Astrocyte (in vitro differentiated cells and primary cell): ENCODE results near the gene EFCAB6. TPM values are rescaled to one million over a fixed set of nuclear protein-coding genes. Genes with fewer than 3 reads are reported as not detected.

Experiments
- DNase-seq: peaks from one replicate; pipeline ENCODE4 v3.0.0-alpha.2; 2010; ENCODE audit warnings: low read depth
- FAIRE-seq: peaks from 2 replicates; lab custom pipeline; 2011; peaks lifted over from hg19 to GRCh38; lab: Jason Lieb, UNC
- H2AFZ ChIP-seq: 2 replicates; pipeline ENCODE4 v1.6.0; 2012; ENCODE audit warnings: low read depth, low read length, inconsistent platforms
- H3K27ac ChIP-seq: 2 replicates; pipeline ENCODE4 v1.5.1; 2011; ENCODE audit warnings: low read depth, low read length, inconsistent platforms
- H3K27me3 ChIP-seq: 2 replicates; pipeline ENCODE4 v1.6.0; 2011; ENCODE audit warnings: low read length, inconsistent platforms; ENCODE audit not compliant: insufficient read depth
- H3K36me3 ChIP-seq: 2 replicates; pipeline ENCODE4 v1.5.1; 2011; ENCODE audit warnings: low read length, inconsistent platforms; ENCODE audit not compliant: insufficient read depth
- H3K4me1 ChIP-seq: 2 replicates; pipeline ENCODE4 v1.5.1; 2011; ENCODE audit warnings: low read length, inconsistent platforms; ENCODE audit not compliant: insufficient read depth
- H3K4me2 ChIP-seq: 2 replicates; pipeline ENCODE4 v1.6.0; 2012; ENCODE audit warnings: low read length, inconsistent platforms
- H3K4me3 ChIP-seq: 2 replicates; pipeline ENCODE4 v1.5.1; 2011; ENCODE audit warnings: low read depth, mild to moderate bottlenecking, low read length, inconsistent platforms; ENCODE audit not compliant: insufficient read depth
- H3K79me2 ChIP-seq: 2 replicates; pipeline ENCODE4 v1.6.0; 2012; ENCODE audit warnings: mild to moderate bottlenecking, low read length, inconsistent platforms; ENCODE audit not compliant: insufficient read depth
- H3K9ac ChIP-seq: 2 replicates; pipeline ENCODE4 v1.6.0; 2012; ENCODE audit warnings: mild to moderate bottlenecking, low read length, inconsistent platforms
- H3K9me3 ChIP-seq: 2 replicates; pipeline ENCODE4 v1.5.1; 2012; ENCODE audit warnings: low read depth, mild to moderate bottlenecking, low read length, inconsistent platforms; ENCODE audit not compliant: insufficient read depth
- H4K20me1 ChIP-seq: 2 replicates; pipeline ENCODE4 v1.6.0; 2012; ENCODE audit warnings: low read length, inconsistent platforms; ENCODE audit not compliant: insufficient read depth
- H3K27ac Mint-ChIP-seq: one replicate; pipeline ENCODE4 v1.8.0; 2021; ENCODE audit warnings: mild to moderate bottlenecking, mixed read lengths; ENCODE audit not compliant: unreplicated experiment
- H3K27me3 Mint-ChIP-seq: one replicate; pipeline ENCODE4 v1.8.0; 2021; ENCODE audit warnings: low read depth, mixed read lengths; ENCODE audit not compliant: unreplicated experiment
- H3K36me3 Mint-ChIP-seq: one replicate; pipeline ENCODE4 v1.8.0; 2021; ENCODE audit warnings: low read depth, mixed read lengths; ENCODE audit not compliant: unreplicated experiment
- H3K4me1 Mint-ChIP-seq: one replicate; pipeline ENCODE4 v1.8.0; 2021; ENCODE audit warnings: low read depth, mixed read lengths; ENCODE audit not compliant: unreplicated experiment
- H3K4me3 Mint-ChIP-seq: one replicate; pipeline ENCODE4 v1.8.0; 2021; ENCODE audit warnings: mild to moderate bottlenecking, moderate library complexity, mixed read lengths; ENCODE audit not compliant: unreplicated experiment
- H3K9me3 Mint-ChIP-seq: one replicate; pipeline ENCODE4 v1.8.0; 2021; ENCODE audit warnings: mild to moderate bottlenecking, mixed read lengths; ENCODE audit not compliant: unreplicated experiment
- EZH2 ChIP-seq: IDR thresholded peaks from 2 replicates; pipeline ENCODE4 v1.6.1; 2012; ENCODE audit warnings: mild to moderate bottlenecking, low read length, inconsistent platforms; ENCODE audit not compliant: insufficient read depth
- total RNA-seq: library from RNA; stranded (reverse); gene quantifications from 2 replicates; pipeline ENCODE4 v1.2.1, GENCODE V29; 2021
- TF ChIP-seq, protein P1 (sequence below): IDR thresholded peaks from 2 replicates; pipeline ENCODE4 v1.5.1; 2011; ENCODE audit warnings: low read depth, mild to moderate bottlenecking, inconsistent platforms, low read length, moderate library complexity; ENCODE audit not compliant: insufficient read depth

The EFCAB6 gene
- total RNA-seq, 1 donor from 2014 or later, result 1.2 TPM

DNA sequence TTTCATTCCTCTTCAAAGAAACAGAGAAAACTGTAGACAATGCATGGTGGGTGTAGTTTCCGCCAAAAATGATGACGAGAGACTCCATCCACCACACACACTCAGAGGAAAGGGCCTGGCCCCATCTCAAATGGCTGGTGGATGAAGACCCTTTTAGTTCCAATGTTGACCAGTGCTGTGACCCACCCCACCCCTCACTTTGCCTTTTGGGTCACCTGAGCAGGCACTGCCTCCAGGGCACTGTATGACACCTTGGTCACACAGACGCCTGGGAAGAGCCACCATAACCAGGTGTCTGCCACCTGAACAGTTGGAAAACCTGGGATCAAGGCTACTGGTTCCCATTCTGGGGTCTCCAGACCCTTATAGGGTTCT, 279.0 kb downstream of the EFCAB6 start:
- Mint-ChIP-seq H3K36me3 (no peaks in the 10 kb centered on the region), H3K9me3 (no peaks in the 10 kb centered on the region), H3K27ac (no peak overlapping the region), H3K27me3 (peaks cover 30% of the 10 kb centered on the region), H3K4me3 (no peak overlapping the region), H3K4me1 (peaks cover 5% of the 10 kb centered on the region)
- DNase-seq (no peak), FAIRE-seq (no peak)
- no peak overlapping the region for H3K9ac ChIP-seq
- H2AFZ ChIP-seq, result no peak overlapping the region
- no peaks in the 10 kb centered on the region for H3K79me2 ChIP-seq
- H3K4me1 ChIP-seq, result no peaks in the 10 kb centered on the region
- H3K9me3 ChIP-seq, result no peaks in the 10 kb centered on the region
- H3K27me3 ChIP-seq, result no peaks in the 10 kb centered on the region
- TF ChIP-seq, protein P1, sequence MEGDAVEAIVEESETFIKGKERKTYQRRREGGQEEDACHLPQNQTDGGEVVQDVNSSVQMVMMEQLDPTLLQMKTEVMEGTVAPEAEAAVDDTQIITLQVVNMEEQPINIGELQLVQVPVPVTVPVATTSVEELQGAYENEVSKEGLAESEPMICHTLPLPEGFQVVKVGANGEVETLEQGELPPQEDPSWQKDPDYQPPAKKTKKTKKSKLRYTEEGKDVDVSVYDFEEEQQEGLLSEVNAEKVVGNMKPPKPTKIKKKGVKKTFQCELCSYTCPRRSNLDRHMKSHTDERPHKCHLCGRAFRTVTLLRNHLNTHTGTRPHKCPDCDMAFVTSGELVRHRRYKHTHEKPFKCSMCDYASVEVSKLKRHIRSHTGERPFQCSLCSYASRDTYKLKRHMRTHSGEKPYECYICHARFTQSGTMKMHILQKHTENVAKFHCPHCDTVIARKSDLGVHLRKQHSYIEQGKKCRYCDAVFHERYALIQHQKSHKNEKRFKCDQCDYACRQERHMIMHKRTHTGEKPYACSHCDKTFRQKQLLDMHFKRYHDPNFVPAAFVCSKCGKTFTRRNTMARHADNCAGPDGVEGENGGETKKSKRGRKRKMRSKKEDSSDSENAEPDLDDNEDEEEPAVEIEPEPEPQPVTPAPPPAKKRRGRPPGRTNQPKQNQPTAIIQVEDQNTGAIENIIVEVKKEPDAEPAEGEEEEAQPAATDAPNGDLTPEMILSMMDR, result no peak
- no peak for TF ChIP-seq EZH2
- H3K4me2 ChIP-seq, result no peak overlapping the region
- H3K4me3 ChIP-seq, result no peak overlapping the region
- no peak overlapping the region for H3K27ac ChIP-seq
- no peaks in the 10 kb centered on the region for H3K36me3 ChIP-seq
- H4K20me1 ChIP-seq, result no peaks in the 10 kb centered on the region

DNA sequence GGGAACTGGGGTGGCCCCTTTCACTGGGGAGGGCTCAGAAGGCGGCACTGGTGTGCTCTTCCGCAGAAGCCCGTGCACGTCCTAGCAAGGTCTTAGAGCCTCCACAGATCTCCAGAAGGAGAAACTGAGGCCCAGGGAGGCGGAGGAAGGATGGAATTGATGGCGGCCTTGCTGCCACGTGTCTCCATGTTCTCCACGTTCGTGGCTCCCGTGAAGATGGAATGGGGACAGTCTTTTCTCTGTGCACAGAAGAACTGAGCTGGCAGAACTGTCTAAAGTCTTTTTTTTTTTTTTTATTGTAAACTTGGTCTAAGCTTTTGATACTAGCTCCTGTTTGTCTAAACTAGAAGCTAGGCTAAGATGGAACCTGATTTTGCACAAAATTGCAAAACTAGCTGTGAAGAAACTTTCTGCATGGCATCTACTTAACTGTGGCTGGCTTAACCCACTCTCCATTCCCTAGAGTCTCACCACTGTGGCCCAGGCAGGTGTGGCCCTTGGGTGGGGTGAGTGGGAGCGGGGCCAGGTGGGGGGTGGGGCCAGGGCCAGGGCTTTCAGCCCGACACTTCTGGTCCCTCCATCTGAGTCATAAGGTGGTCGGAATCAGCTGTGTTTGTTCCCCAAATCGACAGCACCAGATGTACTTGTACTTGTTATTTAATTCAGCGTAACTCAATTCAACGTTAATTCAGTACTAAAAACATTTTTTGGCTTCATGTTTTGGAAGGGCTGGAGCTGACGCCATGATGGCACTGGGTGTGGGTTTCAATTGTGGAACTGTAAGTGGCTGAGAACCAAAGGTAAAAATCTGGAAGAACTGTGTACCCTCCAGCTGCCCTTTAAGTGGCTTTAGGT, 279.6 kb downstream of the EFCAB6 start:
- FAIRE-seq, result no peak
- Histone ChIP-seq H3K27me3 (no peaks in the 10 kb centered on the region), H4K20me1 (no peaks in the 10 kb centered on the region), H3K9ac (no peak overlapping the region), H3K4me2 (no peak overlapping the region), H2AFZ (no peak overlapping the region), H3K79me2 (no peaks in the 10 kb centered on the region), H3K27ac (no peak overlapping the region), H3K4me1 (no peaks in the 10 kb centered on the region), H3K4me3 (no peak overlapping the region), H3K36me3 (no peaks in the 10 kb centered on the region), H3K9me3 (no peaks in the 10 kb centered on the region)
- H3K4me3 Mint-ChIP-seq, result no peak overlapping the region
- no peaks in the 10 kb centered on the region for H3K36me3 Mint-ChIP-seq
- TF ChIP-seq, protein P1, result no peak
- no peak for TF ChIP-seq EZH2
- no peak overlapping the region for H3K27ac Mint-ChIP-seq
- no peaks in the 10 kb centered on the region for H3K9me3 Mint-ChIP-seq
- no peak for DNase-seq
- peaks cover 28% of the 10 kb centered on the region for H3K27me3 Mint-ChIP-seq
- peaks cover 5% of the 10 kb centered on the region for H3K4me1 Mint-ChIP-seq

DNA sequence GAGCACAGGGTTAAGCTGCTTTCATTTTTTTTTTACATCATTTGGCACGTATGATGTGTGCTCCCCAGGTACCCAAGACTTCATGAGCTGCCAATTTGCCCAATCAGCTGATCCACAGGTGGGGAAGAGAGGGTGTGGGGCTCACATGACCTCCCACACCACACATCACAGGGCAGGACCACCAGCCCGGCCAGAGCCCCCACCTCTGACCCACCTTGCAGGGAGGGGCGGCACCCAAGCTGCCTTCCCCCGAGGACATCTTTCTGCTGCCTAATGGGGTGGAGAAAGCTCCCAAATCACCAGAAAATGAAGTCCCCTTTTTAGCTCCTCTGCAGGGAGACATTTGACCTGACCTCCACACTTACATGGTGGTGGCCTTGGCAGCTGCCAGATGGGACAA, 280.5 kb downstream of the EFCAB6 start:
- Mint-ChIP-seq H3K4me1 (peaks cover 5% of the 10 kb centered on the region), H3K9me3 (no peaks in the 10 kb centered on the region), H3K27me3 (peaks cover 36% of the 10 kb centered on the region), H3K4me3 (no peak overlapping the region), H3K36me3 (no peaks in the 10 kb centered on the region), H3K27ac (no peak overlapping the region)
- TF ChIP-seq, protein P1, result no peak
- TF ChIP-seq EZH2, result no peak
- DNase-seq, result no peak
- no peaks in the 10 kb centered on the region for H3K27me3 ChIP-seq
- H3K4me2 ChIP-seq, result no peak overlapping the region
- H2AFZ ChIP-seq, result no peak overlapping the region
- H3K27ac ChIP-seq, result no peak overlapping the region
- no peaks in the 10 kb centered on the region for H3K36me3 ChIP-seq
- FAIRE-seq, result no peak
- no peaks in the 10 kb centered on the region for H3K4me1 ChIP-seq
- H3K4me3 ChIP-seq, result no peak overlapping the region
- no peaks in the 10 kb centered on the region for H4K20me1 ChIP-seq
- H3K9ac ChIP-seq, result no peak overlapping the region
- H3K79me2 ChIP-seq, result no peaks in the 10 kb centered on the region
- no peaks in the 10 kb centered on the region for H3K9me3 ChIP-seq
